D721Med (cell line): ENCODE measurements around the gene UXS1.

Experiments
- DNase-seq: peaks from one replicate; pipeline ENCODE4 v3.0.0; 2011; ENCODE audit warnings: low spot score; ENCODE audit not compliant: insufficient read length
- FAIRE-seq: peaks from 2 replicates; lab custom pipeline; 2011; peaks lifted over from hg19 to GRCh38; lab: Jason Lieb, UNC
- TF ChIP-seq, protein P1 (sequence below): IDR thresholded peaks from 2 replicates; pipeline ENCODE4 v1.5.1; 2012; ENCODE audit warnings: mild to moderate bottlenecking, control low read depth; ENCODE audit not compliant: insufficient read depth; ENCODE audit errors: missing control alignments

UXS1 gene

DNA sequence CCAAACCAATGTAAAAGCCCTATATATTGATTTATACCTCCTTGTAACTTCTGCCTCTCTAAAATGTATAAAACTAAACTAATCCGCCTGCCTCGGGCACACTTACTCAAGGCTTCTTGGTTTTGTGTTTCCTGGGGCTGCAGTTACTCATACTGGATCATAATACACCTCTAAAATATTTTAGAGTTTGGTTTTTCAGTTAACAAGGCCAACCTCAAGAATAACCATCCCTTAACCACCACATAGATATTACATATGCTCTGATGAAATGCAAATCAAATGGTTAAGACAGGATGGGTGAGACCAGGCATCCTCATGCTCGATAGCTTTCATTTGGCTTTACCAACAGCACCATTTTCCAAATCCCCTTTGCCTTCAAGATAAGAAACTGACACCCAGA is 46.4 kb downstream of the UXS1 start:
- FAIRE-seq (no peak), DNase-seq (no peak)
- TF ChIP-seq, protein P1, sequence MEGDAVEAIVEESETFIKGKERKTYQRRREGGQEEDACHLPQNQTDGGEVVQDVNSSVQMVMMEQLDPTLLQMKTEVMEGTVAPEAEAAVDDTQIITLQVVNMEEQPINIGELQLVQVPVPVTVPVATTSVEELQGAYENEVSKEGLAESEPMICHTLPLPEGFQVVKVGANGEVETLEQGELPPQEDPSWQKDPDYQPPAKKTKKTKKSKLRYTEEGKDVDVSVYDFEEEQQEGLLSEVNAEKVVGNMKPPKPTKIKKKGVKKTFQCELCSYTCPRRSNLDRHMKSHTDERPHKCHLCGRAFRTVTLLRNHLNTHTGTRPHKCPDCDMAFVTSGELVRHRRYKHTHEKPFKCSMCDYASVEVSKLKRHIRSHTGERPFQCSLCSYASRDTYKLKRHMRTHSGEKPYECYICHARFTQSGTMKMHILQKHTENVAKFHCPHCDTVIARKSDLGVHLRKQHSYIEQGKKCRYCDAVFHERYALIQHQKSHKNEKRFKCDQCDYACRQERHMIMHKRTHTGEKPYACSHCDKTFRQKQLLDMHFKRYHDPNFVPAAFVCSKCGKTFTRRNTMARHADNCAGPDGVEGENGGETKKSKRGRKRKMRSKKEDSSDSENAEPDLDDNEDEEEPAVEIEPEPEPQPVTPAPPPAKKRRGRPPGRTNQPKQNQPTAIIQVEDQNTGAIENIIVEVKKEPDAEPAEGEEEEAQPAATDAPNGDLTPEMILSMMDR, result no peak

DNA sequence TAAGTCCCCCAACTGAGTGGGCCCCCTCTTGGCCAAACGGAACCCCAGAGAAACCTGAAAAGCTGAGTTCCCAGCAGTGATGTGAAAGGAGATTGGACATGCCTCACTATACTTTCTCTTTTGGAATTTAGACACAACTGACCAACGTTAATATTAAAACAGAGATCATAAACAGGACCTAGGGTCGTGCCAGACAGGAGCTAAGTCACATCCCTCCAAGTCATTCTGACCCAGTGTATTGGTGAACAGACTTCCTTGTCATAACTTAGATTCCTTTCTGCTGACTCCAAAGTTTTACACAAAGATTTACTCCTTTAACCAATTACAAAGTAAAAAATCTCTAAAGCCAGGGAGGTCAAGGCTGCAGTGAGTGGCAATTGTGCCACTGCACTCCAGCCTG is 46.9 kb downstream of the UXS1 start:
- TF ChIP-seq, protein P1, result no peak
- FAIRE-seq, result no peak
- no peak for DNase-seq

DNA sequence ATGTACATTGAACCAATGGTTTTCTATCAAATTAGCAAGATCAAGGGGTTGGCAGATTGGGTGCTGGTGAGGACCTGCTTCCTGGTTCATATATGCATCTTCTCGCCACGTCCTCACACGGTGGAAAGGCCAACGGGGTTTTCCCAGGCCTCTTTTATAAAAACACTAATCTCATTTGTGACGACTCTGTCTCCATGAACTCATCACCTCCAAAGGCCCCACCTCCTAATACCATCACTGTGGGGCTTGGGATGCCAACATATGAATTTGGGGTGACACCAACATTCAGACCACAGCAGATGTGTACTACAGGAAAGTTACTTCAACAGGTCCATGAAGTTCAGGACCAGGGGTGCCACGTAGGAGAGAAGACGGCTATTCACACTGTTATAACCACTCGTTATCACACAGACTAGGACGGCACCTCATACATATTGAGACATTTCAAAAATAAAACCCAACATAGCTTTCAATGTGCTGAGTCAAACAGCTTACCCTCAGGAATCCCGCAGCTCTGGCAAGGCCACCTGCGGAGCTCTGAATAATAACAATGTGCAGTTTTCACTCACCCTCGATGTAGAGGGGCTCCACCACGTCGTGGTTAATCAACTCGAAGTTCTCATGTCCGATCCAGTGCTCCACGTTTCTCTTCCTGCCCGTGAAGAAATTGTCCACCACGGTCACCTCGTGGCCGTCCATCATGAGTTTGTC is 49.3 kb downstream of the UXS1 start:
- DNase-seq (no peak), FAIRE-seq (no peak)
- TF ChIP-seq, protein P1, result no peak

DNA sequence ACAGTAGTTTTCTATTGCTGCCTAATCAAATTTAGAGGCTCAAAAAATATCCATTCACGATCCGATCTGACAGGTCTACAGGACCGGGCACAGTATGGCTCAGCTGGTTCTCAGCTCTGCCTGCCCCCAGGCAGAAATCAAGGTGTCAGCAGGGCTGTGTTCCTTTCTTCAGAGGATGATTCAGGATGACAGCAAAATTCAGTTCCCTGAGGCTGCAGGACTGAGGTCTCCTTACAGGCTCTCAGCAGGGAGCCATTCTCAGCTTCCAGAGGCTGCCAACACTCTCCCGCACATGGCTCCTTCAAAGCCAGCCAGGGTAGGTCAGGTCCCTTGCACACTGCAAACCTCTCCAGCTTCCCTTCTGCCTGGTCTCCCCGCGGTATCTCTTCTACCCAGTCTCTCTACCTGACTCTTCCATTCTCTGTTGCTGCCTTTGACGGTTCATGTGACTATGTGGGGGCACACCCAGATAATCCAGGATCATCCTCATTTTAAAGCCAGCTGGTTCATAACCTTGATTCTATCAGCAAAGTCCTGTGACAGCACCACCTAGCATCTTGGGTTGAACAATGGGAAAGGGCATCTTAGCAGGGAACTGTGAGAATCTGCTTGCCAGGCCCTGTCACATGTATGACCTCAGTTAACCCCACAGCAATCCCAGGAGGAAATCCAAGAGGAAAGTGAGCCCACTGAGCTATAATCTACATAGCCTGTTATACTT is 50.4 kb downstream of the UXS1 start:
- FAIRE-seq, result peak; percentile 71
- TF ChIP-seq, protein P1, result no peak
- peak; percentile 41 for DNase-seq

DNA sequence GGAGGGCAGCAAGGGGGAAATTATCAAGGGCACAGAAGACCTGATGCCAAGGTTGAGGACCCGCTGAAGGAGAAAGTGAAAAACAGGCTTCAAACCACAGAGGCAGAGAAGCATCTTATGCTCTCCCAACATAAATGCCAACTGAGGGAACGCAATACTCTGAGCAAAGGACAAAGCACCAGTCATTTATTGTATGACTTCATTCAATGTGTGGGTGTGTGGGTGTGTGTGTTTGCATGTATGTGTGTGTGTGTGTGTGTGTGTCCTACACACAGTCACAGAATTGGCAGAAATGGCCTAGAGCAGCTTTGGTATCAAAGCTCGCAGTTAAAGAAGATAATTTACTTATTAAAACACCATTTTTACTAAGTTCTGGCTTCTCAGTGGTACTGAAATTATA is 51.4 kb downstream of the UXS1 start:
- DNase-seq (no peak), FAIRE-seq (no peak)
- TF ChIP-seq, protein P1, result no peak

DNA sequence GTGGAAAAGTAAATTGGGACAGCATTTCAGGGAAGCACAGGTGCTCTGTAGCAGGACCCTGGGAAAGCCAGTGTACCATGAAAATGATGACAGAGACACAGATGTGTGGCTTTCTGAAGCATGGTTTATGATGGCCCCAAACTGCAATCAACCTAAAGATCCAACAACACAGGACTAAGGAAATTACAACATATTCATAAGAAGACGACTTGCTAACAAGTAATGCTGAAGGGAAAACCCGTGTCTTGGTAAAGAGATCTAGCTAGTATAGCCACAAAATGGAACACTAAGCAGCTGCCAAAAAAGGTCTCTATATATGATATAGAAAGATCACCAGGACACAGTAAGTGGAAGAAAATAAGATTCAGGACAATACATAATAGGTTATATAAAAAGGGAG is 53.2 kb downstream of the UXS1 start:
- TF ChIP-seq, protein P1, result no peak
- DNase-seq, result no peak
- FAIRE-seq, result no peak

DNA sequence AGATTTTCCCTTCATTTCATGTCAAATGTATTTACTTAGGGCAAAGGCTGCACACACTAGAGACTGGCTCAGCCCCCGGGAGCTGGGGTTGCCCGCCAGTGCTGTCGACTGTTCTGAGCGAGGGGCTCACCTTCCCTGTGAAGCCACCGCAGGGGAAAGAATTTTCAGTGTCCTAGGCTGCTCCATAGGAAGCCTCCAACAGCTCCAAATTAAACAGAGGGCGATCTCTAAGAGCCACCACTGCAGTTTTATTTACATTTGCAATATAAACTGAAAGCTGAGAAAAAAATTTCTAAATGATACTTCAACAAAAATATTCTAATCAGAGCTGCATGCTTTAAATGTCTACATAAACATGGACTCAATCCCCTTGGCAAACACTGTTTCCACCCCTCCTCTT is 54.0 kb downstream of the UXS1 start:
- TF ChIP-seq, protein P1, result no peak
- no peak for FAIRE-seq
- no peak for DNase-seq
